ENCODE measurements around the gene DPF3.

Gene DPF3

DNA sequence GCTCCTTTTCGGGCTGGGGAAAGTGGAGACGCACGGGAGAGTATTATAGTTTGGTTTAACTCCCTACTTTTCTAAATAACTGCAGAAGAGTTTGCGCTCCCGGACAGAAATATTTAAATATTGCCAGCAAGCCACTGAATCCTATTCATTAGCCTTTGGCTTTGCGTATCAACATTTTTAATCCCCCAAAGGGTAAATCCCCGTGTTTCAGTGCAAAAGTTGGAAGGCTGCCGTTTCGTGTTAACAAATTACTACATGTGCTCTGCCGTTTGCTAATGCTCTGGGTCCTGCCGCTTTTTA is 372 bp upstream of the DPF3 start:
- Mint-ChIP-seq H3K4me3 (peak overlapping the region; percentile 91), H3K27me3 (no peaks in the 10 kb centered on the region), H3K27ac (peak overlapping the region; percentile 56), H3K4me1 (peaks cover 13% of the 10 kb centered on the region), H3K36me3 (no peaks in the 10 kb centered on the region), H3K9me3 (no peaks in the 10 kb centered on the region)
- ATAC-seq (ENCODE audit: low read depth): no peak
- no peak for DNase-seq (ENCODE audit: low spot score in 2 of 2)

DNA sequence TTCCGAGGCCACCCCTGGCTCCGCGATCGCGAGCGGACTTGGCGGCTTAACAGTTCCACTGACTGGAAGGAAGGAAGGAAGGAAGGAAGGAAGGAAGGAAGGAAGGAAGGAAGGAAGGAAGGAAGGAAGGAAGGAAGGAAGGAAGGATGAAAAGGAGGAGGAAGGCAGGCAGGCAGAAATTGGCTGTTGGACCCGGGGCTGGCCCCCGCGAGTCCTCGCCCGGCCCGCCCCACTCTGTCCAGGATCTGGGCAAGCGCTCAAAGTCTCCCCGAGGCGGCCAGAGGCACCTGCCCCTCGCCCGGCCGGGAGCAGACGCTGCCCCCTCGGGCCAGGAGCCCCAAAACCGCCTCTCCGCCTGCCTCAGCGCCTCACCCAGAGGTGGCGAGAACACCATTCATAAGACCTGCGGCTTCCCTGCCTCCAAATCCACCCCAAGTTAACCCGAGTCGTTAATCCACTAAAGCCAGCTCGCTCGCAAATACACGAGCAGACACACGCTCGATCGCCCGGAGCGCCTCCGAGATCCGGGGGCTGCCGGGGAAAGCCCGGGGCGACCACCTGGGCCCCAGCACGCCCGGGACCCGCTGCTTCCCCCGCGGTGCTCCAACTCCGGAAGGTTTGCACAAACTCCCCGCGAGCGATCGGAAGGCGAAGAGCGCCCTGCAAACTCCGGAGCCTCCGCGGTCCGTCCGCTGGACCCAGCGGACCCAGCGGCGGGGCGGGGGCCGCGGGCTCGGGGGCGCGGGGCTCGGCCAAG is 844 bp downstream of the DPF3 start:
- H3K27ac Mint-ChIP-seq: peak overlapping the region; percentile 70
- no peaks in the 10 kb centered on the region for H3K9me3 Mint-ChIP-seq
- H3K27me3 Mint-ChIP-seq: no peaks in the 10 kb centered on the region
- peaks cover 17% of the 10 kb centered on the region for H3K4me1 Mint-ChIP-seq
- peak overlapping the region; percentile 94 for H3K4me3 Mint-ChIP-seq
- peaks cover 2% of the 10 kb centered on the region for H3K36me3 Mint-ChIP-seq
- DNase-seq (ENCODE audit: low spot score in 2 of 2) (peak in 1 of 2 donors; percentile 40), ATAC-seq (ENCODE audit: low read depth) (peak; percentile 1)

GRCh38 chr14:72892103-72892878 is 1.6 kb downstream of the DPF3 start:
- Mint-ChIP-seq H3K4me3 (peak overlapping the region; percentile 94), H3K4me1 (peaks cover 18% of the 10 kb centered on the region), H3K27me3 (no peaks in the 10 kb centered on the region), H3K36me3 (peaks cover 2% of the 10 kb centered on the region), H3K27ac (peak overlapping the region; percentile 70), H3K9me3 (no peaks in the 10 kb centered on the region)
- ATAC-seq (ENCODE audit: low read depth): no peak
- peak; percentile 25 to 26 for DNase-seq (ENCODE audit: low spot score in 2 of 2)

DNA sequence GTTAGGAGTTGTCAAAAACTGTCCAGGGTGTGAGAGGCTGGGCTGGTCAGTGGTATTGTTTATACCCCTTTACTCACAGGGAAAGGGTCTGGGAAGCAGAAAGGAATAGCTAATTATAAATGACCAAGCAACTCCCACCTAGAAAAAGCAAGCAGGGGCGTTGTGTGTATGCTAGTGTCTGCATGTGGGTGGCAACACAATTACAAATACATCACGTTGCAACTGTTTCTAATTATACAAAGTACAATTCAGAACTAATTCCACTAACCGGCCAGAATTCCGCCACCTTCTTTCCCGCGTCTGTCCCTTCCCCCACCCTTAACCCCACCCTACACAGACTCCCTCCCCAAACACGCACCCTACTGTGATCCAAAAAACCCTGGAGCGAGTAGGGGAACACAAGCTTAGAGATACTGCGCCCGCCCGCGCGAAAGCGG is 2.2 kb downstream of the DPF3 start:
- no peaks in the 10 kb centered on the region for H3K27me3 Mint-ChIP-seq
- no peak overlapping the region for H3K27ac Mint-ChIP-seq
- peaks cover 2% of the 10 kb centered on the region for H3K9me3 Mint-ChIP-seq

DNA sequence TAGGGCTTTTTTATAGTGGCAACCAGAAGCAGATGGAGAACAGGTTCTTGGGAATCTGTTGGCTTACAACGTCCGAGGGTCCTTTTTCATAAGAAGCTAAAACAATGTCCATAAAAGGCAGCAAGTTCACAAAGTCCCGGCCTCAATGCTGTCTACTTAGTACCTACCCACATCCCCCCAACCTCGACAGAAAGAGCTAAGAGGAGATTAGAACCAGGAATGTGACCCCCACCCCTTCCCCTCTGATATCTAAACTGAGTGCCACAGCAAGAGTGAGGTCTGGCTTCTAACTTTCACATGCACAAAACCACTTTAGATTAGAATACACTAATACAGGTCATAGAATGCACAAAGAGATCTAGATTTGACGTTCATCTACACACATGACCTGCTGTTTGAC is 4.5 kb downstream of the DPF3 start:
- no peak overlapping the region for H3K27ac Mint-ChIP-seq
- H3K4me1 Mint-ChIP-seq: peaks cover 11% of the 10 kb centered on the region
- peaks cover 9% of the 10 kb centered on the region for H3K36me3 Mint-ChIP-seq
- no peak for DNase-seq (ENCODE audit: low spot score in 2 of 2)
- no peak for ATAC-seq (ENCODE audit: low read depth)
- H3K9me3 Mint-ChIP-seq: peaks cover 5% of the 10 kb centered on the region
- H3K27me3 Mint-ChIP-seq: no peaks in the 10 kb centered on the region
- no peak overlapping the region for H3K4me3 Mint-ChIP-seq

More for the DNA sequence above, 2.2 kb downstream of the DPF3 start:
- Mint-ChIP-seq H3K36me3 (peaks cover 4% of the 10 kb centered on the region), H3K4me3 (peak overlapping the region; percentile 94), H3K4me1 (peaks cover 18% of the 10 kb centered on the region)
- no peak for ATAC-seq (ENCODE audit: low read depth)
- no peak for DNase-seq (ENCODE audit: low spot score in 2 of 2)

DNA sequence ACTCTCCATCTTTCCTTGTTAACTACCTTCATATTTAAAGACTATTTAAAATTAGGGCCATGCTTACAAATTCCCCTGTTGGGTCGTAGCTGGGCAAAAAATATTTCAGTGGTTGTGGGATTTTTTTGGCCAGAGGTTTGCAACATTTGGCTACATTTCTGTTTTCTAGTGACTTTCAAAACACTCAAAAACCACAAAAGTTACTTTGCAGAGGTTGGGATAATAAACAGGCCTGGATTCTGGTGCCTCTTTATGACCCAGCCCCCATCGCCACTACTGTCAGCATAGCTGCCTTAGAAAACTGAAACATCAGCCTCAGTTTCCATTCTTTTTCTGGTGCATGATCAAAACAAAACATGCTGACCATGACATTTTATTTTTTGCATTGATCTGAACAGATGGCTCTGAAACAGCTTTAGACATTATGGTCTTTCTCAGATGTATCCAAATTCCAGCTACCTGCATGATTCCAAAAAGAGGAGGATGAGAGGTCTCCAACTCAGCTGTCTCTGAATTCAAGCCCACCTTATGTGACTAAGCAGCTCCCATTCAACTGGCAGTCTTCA is 5.2 kb downstream of the DPF3 start:
- H3K27ac Mint-ChIP-seq: no peak overlapping the region
- no peak for ATAC-seq (ENCODE audit: low read depth)
- no peak overlapping the region for H3K4me3 Mint-ChIP-seq
- peaks cover 5% of the 10 kb centered on the region for H3K9me3 Mint-ChIP-seq
- peaks cover 14% of the 10 kb centered on the region for H3K4me1 Mint-ChIP-seq
- no peaks in the 10 kb centered on the region for H3K27me3 Mint-ChIP-seq
- peaks cover 9% of the 10 kb centered on the region for H3K36me3 Mint-ChIP-seq
- no peak for DNase-seq (ENCODE audit: low spot score in 2 of 2)

GRCh38 chr14:72888192-72888591 is 5.7 kb downstream of the DPF3 start:
- Mint-ChIP-seq H3K4me1 (peaks cover 14% of the 10 kb centered on the region), H3K36me3 (peaks cover 9% of the 10 kb centered on the region), H3K9me3 (peaks cover 5% of the 10 kb centered on the region), H3K4me3 (no peak overlapping the region), H3K27ac (no peak overlapping the region), H3K27me3 (no peaks in the 10 kb centered on the region)
- DNase-seq (ENCODE audit: low spot score in 2 of 2): no peak
- no peak for ATAC-seq (ENCODE audit: low read depth)

- no peaks in the 10 kb centered on the region for H3K27me3 Mint-ChIP-seq
- H3K36me3 Mint-ChIP-seq: peaks cover 13% of the 10 kb centered on the region
- peaks cover 15% of the 10 kb centered on the region for H3K4me1 Mint-ChIP-seq
- H3K9me3 Mint-ChIP-seq: peaks cover 5% of the 10 kb centered on the region
- peak overlapping the region; percentile 5 for H3K27ac Mint-ChIP-seq
- no peak for ATAC-seq (ENCODE audit: low read depth)
- DNase-seq (ENCODE audit: low spot score in 2 of 2): no peak
- no peak overlapping the region for H3K4me3 Mint-ChIP-seq
Observed at GRCh38 chr14:72887514-72887913, 6.4 kb downstream of the DPF3 start.

DNA sequence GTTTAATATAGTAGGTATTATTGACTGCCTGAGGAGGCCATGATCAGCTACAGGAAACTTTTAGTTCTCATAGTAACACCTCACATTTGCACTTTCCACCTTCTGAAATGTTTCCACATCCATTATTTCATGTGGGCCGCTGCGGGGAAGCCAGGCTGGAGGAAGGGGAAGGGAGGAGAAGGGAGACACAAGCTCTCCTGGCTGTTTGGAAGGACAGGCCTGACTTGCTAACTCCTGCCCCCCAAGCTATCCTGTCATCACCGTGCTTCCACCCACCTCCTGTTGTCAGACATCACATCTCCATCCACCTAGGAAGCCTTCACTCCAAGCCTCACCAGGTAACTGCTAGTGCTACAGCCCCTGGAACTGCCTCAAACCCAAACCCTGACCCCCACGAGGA is 9.5 kb downstream of the DPF3 start:
- peaks cover 24% of the 10 kb centered on the region for H3K4me1 Mint-ChIP-seq
- H3K36me3 Mint-ChIP-seq: peaks cover 16% of the 10 kb centered on the region
- no peak overlapping the region for H3K27ac Mint-ChIP-seq
- DNase-seq (ENCODE audit: low spot score in 2 of 2): no peak
- H3K4me3 Mint-ChIP-seq: no peak overlapping the region
- H3K9me3 Mint-ChIP-seq: peaks cover 5% of the 10 kb centered on the region
- ATAC-seq (ENCODE audit: low read depth): no peak
- H3K27me3 Mint-ChIP-seq: no peaks in the 10 kb centered on the region

DNA sequence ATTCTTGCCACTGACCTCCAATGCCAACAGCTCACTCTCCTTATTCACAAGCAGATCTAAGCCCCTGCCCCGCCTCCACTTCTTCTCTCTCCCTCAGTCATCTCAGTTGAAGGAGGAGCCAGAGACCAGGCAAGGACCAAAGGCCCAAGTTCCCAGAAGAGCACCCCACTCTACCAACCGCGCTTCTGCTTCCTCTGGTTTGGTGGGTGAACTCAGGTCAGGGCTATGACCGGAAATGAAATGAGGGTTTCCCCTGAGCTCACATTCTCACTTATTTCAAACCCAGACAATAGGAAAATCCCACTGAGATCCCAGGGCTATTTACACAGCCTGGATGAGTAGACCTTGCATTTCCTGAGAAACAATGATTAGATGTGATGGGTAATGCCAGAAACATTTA is 9.9 kb downstream of the DPF3 start:
- Mint-ChIP-seq H3K27me3 (no peaks in the 10 kb centered on the region), H3K27ac (no peak overlapping the region), H3K4me1 (peaks cover 25% of the 10 kb centered on the region), H3K4me3 (no peak overlapping the region), H3K36me3 (peaks cover 16% of the 10 kb centered on the region), H3K9me3 (peaks cover 5% of the 10 kb centered on the region)
- ATAC-seq (ENCODE audit: low read depth) (peak; percentile 34), DNase-seq (ENCODE audit: low spot score in 2 of 2) (no peak)

DNA sequence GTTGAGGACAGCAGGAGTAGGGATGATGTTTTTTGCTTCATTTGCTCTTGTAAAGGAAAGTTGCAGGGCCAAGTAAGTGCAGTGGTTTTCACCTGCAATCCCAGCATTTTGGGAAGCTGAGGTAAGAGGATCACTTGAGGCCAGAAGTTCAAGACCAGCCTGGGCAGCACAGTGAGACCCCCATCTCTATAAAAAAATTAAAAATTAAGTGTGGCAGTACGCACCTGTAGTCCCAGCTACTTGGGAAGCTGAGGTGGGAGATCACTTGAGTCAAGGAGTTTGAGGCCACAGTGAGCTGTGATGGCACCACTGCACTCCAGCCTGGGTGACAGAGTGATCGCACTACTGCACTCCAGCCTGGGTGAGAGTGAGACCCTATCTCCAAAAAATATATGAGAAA is 10.8 kb downstream of the DPF3 start:
- Mint-ChIP-seq H3K27me3 (no peaks in the 10 kb centered on the region), H3K27ac (no peak overlapping the region), H3K4me1 (peaks cover 22% of the 10 kb centered on the region), H3K4me3 (no peak overlapping the region), H3K36me3 (peaks cover 16% of the 10 kb centered on the region), H3K9me3 (peaks cover 5% of the 10 kb centered on the region)
- DNase-seq (ENCODE audit: low spot score in 2 of 2) (no peak), ATAC-seq (ENCODE audit: low read depth) (no peak)

GRCh38 chr14:72882463-72882862 is 11.4 kb downstream of the DPF3 start:
- H3K36me3 Mint-ChIP-seq: peaks cover 18% of the 10 kb centered on the region
- no peak for DNase-seq (ENCODE audit: low spot score in 2 of 2)
- H3K27ac Mint-ChIP-seq: no peak overlapping the region
- H3K27me3 Mint-ChIP-seq: no peaks in the 10 kb centered on the region
- H3K9me3 Mint-ChIP-seq: peaks cover 5% of the 10 kb centered on the region
- H3K4me3 Mint-ChIP-seq: no peak overlapping the region
- peaks cover 20% of the 10 kb centered on the region for H3K4me1 Mint-ChIP-seq
- ATAC-seq (ENCODE audit: low read depth): no peak

GRCh38 chr14:72882047-72882446 is 11.9 kb downstream of the DPF3 start:
- Mint-ChIP-seq H3K4me3 (no peak overlapping the region), H3K27ac (no peak overlapping the region), H3K9me3 (peaks cover 4% of the 10 kb centered on the region), H3K4me1 (peaks cover 20% of the 10 kb centered on the region), H3K27me3 (no peaks in the 10 kb centered on the region), H3K36me3 (peaks cover 16% of the 10 kb centered on the region)
- ATAC-seq (ENCODE audit: low read depth): no peak
- DNase-seq (ENCODE audit: low spot score in 2 of 2): no peak

DNA sequence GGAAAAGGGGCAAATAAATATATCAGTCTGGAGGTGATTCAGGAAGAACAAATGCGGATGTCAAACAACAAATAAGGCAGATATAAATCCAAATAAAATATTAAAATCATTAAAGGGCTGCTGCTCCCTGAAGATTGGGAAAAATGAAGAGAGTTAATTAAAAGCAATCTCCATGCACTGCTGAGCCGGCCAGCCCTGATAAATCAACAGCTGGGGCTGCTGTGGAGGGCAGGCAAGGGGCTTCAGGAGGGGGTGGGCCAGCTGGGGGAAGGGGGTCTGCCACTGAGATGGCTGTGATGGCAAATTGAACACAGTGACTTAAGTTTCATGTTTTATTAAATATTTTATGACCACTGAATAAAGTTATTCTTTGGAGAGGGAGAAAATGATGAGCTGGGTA is 12.4 kb downstream of the DPF3 start:
- Mint-ChIP-seq H3K4me1 (peaks cover 25% of the 10 kb centered on the region), H3K9me3 (peaks cover 3% of the 10 kb centered on the region), H3K4me3 (no peak overlapping the region), H3K36me3 (peaks cover 18% of the 10 kb centered on the region), H3K27ac (no peak overlapping the region), H3K27me3 (no peaks in the 10 kb centered on the region)
- ATAC-seq (ENCODE audit: low read depth): no peak
- DNase-seq (ENCODE audit: low spot score in 2 of 2): no peak
